ENCODE measurements around the gene RBMS1.

Gene RBMS1

GRCh38 chr2:160256507-160256906, 237.1 kb downstream of the RBMS1 start:
- TF ChIP-seq, protein P1, sequence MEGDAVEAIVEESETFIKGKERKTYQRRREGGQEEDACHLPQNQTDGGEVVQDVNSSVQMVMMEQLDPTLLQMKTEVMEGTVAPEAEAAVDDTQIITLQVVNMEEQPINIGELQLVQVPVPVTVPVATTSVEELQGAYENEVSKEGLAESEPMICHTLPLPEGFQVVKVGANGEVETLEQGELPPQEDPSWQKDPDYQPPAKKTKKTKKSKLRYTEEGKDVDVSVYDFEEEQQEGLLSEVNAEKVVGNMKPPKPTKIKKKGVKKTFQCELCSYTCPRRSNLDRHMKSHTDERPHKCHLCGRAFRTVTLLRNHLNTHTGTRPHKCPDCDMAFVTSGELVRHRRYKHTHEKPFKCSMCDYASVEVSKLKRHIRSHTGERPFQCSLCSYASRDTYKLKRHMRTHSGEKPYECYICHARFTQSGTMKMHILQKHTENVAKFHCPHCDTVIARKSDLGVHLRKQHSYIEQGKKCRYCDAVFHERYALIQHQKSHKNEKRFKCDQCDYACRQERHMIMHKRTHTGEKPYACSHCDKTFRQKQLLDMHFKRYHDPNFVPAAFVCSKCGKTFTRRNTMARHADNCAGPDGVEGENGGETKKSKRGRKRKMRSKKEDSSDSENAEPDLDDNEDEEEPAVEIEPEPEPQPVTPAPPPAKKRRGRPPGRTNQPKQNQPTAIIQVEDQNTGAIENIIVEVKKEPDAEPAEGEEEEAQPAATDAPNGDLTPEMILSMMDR (IDR thresholded peaks at IDR 0.05; ENCODE audit: insufficient read depth, missing control alignments), result no peak

DNA sequence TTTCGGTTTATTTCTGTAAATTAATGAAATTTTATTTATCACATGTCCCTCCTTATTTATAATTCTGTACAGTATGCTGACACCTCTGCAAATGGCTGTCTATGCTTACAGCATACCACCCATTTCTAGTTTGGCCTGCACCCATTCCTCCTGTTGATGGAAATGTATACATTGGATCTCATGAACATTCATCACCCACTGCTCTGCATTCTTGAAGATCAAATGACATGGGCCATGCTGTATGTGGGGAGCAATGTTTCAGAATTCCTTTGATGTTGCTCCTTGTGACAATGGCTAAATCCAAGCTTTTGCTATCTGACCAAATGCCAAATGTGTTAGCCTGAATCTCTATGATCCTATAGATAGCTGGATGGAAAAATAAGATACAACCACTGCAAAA, 238.2 kb downstream of the RBMS1 start:
- TF ChIP-seq, protein P1 (IDR thresholded peaks at IDR 0.05; ENCODE audit: insufficient read depth, missing control alignments), result no peak
- DNase-seq (ENCODE audit: insufficient read length, low spot score) (no peak), FAIRE-seq (no peak)

More at GRCh38 chr2:160256507-160256906, 237.1 kb downstream of the RBMS1 start:
- FAIRE-seq (no peak), DNase-seq (ENCODE audit: insufficient read length, low spot score) (no peak)

GRCh38 chr2:160254189-160254762, 239.3 kb downstream of the RBMS1 start:
- TF ChIP-seq, protein P1 (IDR thresholded peaks at IDR 0.05; ENCODE audit: insufficient read depth, missing control alignments), result no peak
- DNase-seq (ENCODE audit: insufficient read length, low spot score), result no peak
- no peak for FAIRE-seq

- DNase-seq (ENCODE audit: insufficient read length, low spot score) (no peak), FAIRE-seq (no peak)
- TF ChIP-seq, protein P1 (IDR thresholded peaks at IDR 0.05; ENCODE audit: insufficient read depth, missing control alignments), result no peak
Measured at GRCh38 chr2:160253440-160254188, 240.0 kb downstream of the RBMS1 start.

DNA sequence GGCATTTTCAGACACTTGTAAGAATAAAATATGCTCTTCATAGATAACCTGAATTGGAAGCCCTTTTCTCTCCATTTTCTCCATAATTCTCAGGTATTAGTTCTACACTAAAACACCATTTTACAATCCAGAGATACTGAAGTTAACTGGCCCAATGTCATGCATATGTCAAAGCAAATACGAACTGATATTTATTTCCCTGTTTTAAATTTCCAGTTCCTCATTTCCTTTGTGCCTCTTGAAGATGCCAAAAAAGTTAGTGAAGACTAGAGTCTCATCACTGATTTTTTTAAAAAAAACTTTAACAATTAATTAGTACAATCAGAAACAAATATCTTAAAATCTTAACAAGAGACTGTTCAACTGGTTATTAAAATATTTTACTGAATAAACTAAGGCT, 240.7 kb downstream of the RBMS1 start:
- DNase-seq (ENCODE audit: insufficient read length, low spot score) (no peak), FAIRE-seq (no peak)
- TF ChIP-seq, protein P1 (IDR thresholded peaks at IDR 0.05; ENCODE audit: insufficient read depth, missing control alignments), result no peak

DNA sequence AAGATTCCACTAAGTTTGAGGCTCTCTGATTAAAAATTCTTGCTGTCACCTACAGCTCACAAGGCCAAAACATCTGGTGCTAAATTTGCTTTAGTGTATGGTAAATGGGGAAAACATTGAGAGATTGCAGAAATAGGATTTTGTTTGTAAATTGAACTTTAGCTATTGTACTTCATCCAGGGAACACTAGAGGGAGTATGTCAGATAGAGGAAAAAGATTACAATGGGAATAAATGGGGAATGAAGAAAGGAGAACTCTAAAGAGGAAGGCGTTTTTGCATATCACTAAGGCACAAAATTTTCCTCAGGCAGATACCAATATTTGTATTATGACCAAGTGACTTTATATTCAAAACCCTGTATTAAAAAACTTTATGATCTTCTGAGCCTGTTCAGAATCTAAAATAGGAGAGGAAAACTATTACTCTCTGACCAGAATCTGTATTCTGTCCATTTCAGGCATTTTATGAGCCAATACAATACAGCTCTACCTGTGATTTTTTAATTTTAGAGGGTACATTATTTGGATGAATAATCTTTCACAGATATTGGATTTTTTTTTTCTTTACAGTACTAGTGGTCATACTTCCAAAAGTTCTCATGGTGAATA, 241.2 kb downstream of the RBMS1 start:
- TF ChIP-seq, protein P1 (IDR thresholded peaks at IDR 0.05; ENCODE audit: insufficient read depth, missing control alignments), result peak; percentile 68
- FAIRE-seq (no peak), DNase-seq (ENCODE audit: insufficient read length, low spot score) (no peak)

- no peak for DNase-seq (ENCODE audit: insufficient read length, low spot score)
- FAIRE-seq, result no peak
- TF ChIP-seq, protein P1 (IDR thresholded peaks at IDR 0.05; ENCODE audit: insufficient read depth, missing control alignments), result no peak
Measured at GRCh38 chr2:160251569-160251968, 242.0 kb downstream of the RBMS1 start.
